SK-N-SH treated with all-trans-retinoic acid at 6 μM for 48 hours (cell line): ENCODE data around the gene ZNF460.

ENCODE experiments used
- ATAC-seq: fragments of 200-7000 bp; cut with Tn5 transposase; 3 replicates; pipeline ENCODE4 v1.9.1; 2020; ENCODE audit warnings: mild to moderate bottlenecking, moderate library complexity
- ARNTL ChIP-seq: fragments of 450-650 bp; formaldehyde crosslinking; IDR thresholded peaks from 2 replicates; pipeline ENCODE4 v1.5.0; 2020; ENCODE audit warnings: low read depth, mild to moderate bottlenecking, moderate library complexity, borderline replicate concordance
- BACH2 ChIP-seq: fragments of 250-450 bp; sonication (Bioruptor Pico); IDR thresholded peaks from 2 replicates; pipeline ENCODE4 v1.9.0; 2021; ENCODE audit warnings: mild to moderate bottlenecking, borderline replicate concordance
- CSDC2 ChIP-seq: fragments of 250-450 bp; sonication (Bioruptor Pico); IDR thresholded peaks from 2 replicates; pipeline ENCODE4 v1.5.0; 2020; ENCODE audit warnings: mild to moderate bottlenecking, moderate library complexity
- ESRRG ChIP-seq: fragments of 250-450 bp; sonication (Bioruptor Pico); IDR thresholded peaks from 2 replicates; pipeline ENCODE4 v1.6.1; 2021; ENCODE audit warnings: mild to moderate bottlenecking
- GLIS3 ChIP-seq: fragments of 250-450 bp; sonication (Bioruptor Pico); IDR thresholded peaks from 2 replicates; pipeline ENCODE4 v1.5.0; 2020; ENCODE audit warnings: mild to moderate bottlenecking, moderate library complexity
- ISL1 ChIP-seq: fragments of 250-450 bp; sonication (Bioruptor Pico); IDR thresholded peaks from 2 replicates; pipeline ENCODE4 v2.1.2; 2022; ENCODE audit warnings: mild to moderate bottlenecking, moderate library complexity
- OSR1 ChIP-seq: fragments of 250-450 bp; sonication (Bioruptor Pico); IDR thresholded peaks from 2 replicates; pipeline ENCODE4 v1.8.0; 2022; ENCODE audit warnings: moderate library complexity, mild to moderate bottlenecking, inconsistent platforms
- PPARA ChIP-seq: fragments of 250-450 bp; sonication (Bioruptor Pico); IDR thresholded peaks from 2 replicates; pipeline ENCODE4 v1.5.0; 2020; ENCODE audit warnings: mild to moderate bottlenecking, borderline replicate concordance
- RARB ChIP-seq: fragments of 250-450 bp; sonication (Bioruptor Pico); IDR thresholded peaks from 2 replicates; pipeline ENCODE4 v1.8.0; 2021; ENCODE audit warnings: mild to moderate bottlenecking, moderate library complexity
- SNAI2 ChIP-seq: fragments of 250-450 bp; sonication (Bioruptor Pico); IDR thresholded peaks from 2 replicates; pipeline ENCODE4 v1.5.0; 2020; ENCODE audit warnings: mild to moderate bottlenecking, moderate library complexity
- TCF4 ChIP-seq: fragments of 250-450 bp; sonication (Bioruptor Pico); IDR thresholded peaks from 2 replicates; pipeline ENCODE4 v1.8.0; 2021; ENCODE audit warnings: mild to moderate bottlenecking, moderate library complexity, borderline replicate concordance
- TOX ChIP-seq: fragments of 250-450 bp; sonication (Bioruptor Pico); IDR thresholded peaks from 2 replicates; pipeline ENCODE4 v1.8.0; 2021; ENCODE audit warnings: mild to moderate bottlenecking, moderate library complexity, borderline replicate concordance
- ZFP3 ChIP-seq: fragments of 250-450 bp; sonication (Bioruptor Pico); IDR thresholded peaks from 2 replicates; pipeline ENCODE4 v1.5.0; 2020; ENCODE audit warnings: mild to moderate bottlenecking, moderate library complexity
- ZFP30 ChIP-seq: fragments of 450-650 bp; formaldehyde crosslinking; IDR thresholded peaks from 2 replicates; pipeline ENCODE4 v1.5.0; 2022; ENCODE audit warnings: mild to moderate bottlenecking, moderate library complexity
- ZNF565 ChIP-seq: fragments of 450-650 bp; formaldehyde crosslinking; conservative IDR thresholded peaks from 2 replicates; pipeline ENCODE4 v1.5.0; 2020; ENCODE audit warnings: low read depth, mild to moderate bottlenecking, moderate library complexity
- ZNF70 ChIP-seq: fragments of 450-650 bp; formaldehyde crosslinking; IDR thresholded peaks from 2 replicates; pipeline ENCODE4 v1.5.0; 2020; ENCODE audit warnings: mild to moderate bottlenecking, moderate library complexity
- ZNF8 ChIP-seq: fragments of 450-650 bp; formaldehyde crosslinking; IDR thresholded peaks from 2 replicates; pipeline ENCODE4 v1.5.0; 2020; ENCODE audit warnings: mild to moderate bottlenecking, moderate library complexity
- TF ChIP-seq, protein P1 (sequence below): fragments of 250-450 bp; sonication (Bioruptor Pico); IDR thresholded peaks from 2 replicates; pipeline ENCODE4 v1.8.0; 2021; ENCODE audit warnings: low read depth, mild to moderate bottlenecking, moderate library complexity, borderline replicate concordance
- TF ChIP-seq, protein P2 (sequence below): fragments of 250-450 bp; sonication (Bioruptor Pico); IDR thresholded peaks from 2 replicates; pipeline ENCODE4 v1.5.1; 2020; ENCODE audit warnings: low read depth, mild to moderate bottlenecking, moderate library complexity
- TF ChIP-seq, protein P3 (sequence below): fragments of 250-450 bp; sonication (Bioruptor Pico); IDR thresholded peaks from 2 replicates; pipeline ENCODE4 v1.5.0; 2020; ENCODE audit warnings: mild to moderate bottlenecking, moderate library complexity
- TF ChIP-seq, protein P4 (sequence below): fragments of 250-450 bp; sonication (Bioruptor Pico); IDR thresholded peaks from 2 replicates; pipeline ENCODE4 v1.8.0; 2020; ENCODE audit warnings: mild to moderate bottlenecking, moderate library complexity, borderline replicate concordance

The ZNF460 gene

DNA sequence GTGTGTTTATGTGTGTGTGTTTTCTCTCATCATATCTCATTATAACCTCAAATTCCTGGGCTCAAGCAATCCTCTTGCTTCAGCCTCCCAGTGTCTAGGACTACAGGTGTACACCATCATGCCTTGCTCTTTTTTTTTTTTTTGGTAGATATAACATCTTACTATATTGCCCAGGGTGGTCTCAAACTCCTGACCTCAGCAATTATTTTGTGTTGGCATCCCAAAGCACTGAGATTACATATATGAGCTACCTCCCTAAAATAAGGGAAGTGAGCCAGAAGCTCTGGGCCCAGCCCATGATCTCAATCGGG, 39.5 kb downstream of the ZNF460 start (continued):
- TF ChIP-seq, protein P1, sequence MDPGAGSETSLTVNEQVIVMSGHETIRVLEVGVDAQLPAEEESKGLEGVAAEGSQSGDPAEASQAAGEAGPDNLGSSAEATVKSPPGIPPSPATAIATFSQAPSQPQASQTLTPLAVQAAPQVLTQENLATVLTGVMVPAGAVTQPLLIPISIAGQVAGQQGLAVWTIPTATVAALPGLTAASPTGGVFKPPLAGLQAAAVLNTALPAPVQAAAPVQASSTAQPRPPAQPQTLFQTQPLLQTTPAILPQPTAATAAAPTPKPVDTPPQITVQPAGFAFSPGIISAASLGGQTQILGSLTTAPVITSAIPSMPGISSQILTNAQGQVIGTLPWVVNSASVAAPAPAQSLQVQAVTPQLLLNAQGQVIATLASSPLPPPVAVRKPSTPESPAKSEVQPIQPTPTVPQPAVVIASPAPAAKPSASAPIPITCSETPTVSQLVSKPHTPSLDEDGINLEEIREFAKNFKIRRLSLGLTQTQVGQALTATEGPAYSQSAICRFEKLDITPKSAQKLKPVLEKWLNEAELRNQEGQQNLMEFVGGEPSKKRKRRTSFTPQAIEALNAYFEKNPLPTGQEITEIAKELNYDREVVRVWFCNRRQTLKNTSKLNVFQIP = no peak
- no peak for TF ChIP-seq ISL1 (CRISPR knock-in tag)
- TF ChIP-seq ARNTL (CRISPR knock-in tag) = no peak

DNA sequence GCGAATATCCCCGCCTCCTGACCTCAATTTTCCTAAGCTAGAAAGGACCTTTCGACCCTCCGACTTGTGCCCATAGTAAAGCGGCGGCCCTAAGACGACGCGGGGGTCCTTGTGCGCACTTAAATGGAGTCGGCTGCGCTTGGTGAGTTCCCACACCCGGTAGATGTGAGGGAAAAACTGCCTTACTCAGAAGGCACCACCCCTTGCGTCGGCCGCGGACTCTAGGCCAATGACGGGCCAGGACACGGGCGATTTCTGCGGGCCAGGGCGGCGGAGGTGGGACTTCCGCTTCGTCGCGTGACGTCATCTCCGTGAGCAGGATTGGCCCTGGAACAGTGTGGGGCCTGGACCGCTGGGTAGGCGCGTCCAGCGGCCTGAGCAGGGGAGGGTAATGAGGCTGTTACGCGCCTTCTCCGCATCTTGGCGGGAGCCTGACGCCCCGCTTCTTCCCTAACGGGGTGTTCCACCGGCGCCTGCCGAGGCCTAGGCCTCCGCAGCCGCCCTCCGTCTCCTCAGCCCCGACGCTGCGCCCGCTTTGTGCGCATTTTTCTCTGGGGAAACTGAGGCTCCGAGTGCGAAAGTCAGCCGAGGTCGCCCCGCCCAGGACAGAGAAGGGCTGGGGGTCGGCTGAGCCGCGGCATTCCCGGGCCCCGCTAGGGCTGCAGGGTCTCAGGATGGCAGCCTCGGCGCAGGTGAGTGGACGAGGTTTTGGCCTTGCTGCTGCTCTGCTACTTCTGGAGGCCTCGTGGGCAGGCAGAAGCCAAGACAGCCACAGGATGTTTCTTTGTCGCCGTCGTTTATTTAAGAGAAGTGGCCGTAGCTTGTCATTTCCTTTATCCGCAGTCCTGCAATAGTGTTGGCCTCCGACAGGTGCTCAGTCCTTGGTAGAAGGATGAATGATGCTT, 40.1 kb downstream of the ZNF460 start, which contains the start of gene ZNF543:
TSS of gene ZNF543 (plus strand) at position 293 of the 905 bp plus-strand sequence. CDS start at position 675, 382 bp downstream.
- peak; percentile 99 for ATAC-seq
- TF ChIP-seq TOX (CRISPR knock-in tag) (no peak), OSR1 (CRISPR knock-in tag) (no peak), ZFP3 (CRISPR knock-in tag) (0 out of 2 replicates have a peak, but pooled peaks have one; percentile 10), ZNF8 (no peak), ESRRG (CRISPR knock-in tag) (no peak), ZNF565 (no peak)
- TF ChIP-seq, protein P2, sequence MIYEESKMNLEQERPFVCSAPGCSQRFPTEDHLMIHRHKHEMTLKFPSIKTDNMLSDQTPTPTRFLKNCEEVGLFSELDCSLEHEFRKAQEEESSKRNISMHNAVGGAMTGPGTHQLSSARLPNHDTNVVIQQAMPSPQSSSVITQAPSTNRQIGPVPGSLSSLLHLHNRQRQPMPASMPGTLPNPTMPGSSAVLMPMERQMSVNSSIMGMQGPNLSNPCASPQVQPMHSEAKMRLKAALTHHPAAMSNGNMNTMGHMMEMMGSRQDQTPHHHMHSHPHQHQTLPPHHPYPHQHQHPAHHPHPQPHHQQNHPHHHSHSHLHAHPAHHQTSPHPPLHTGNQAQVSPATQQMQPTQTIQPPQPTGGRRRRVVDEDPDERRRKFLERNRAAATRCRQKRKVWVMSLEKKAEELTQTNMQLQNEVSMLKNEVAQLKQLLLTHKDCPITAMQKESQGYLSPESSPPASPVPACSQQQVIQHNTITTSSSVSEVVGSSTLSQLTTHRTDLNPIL = peak; percentile 17; the same call in 1 of the 2 replicates

DNA sequence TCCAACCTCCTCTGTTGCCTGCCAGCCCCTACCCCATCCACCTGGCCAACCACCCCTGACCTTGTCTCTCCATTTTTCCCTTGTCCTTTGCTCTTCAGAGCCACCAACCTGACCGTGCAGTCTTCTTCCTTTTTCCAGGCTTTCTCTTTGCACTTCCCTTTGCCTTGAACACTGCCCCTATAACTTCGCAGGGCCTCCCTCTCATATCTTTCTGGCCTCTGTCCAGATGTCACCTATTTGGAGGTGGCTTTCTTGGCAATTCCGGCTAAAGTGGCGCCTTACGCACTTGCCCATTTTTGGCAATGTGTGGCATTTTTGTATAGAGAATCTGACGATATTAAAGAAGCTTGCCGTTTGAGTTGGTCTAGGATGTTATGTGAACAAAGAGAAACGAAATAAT, 40.8 kb downstream of the ZNF460 start:
- TF ChIP-seq CSDC2 (CRISPR knock-in tag) (no peak), ZNF70 (CRISPR knock-in tag) (no peak), GLIS3 (CRISPR knock-in tag) (no peak), ZNF565 (no peak), PPARA (CRISPR knock-in tag) (no peak), TOX (CRISPR knock-in tag) (no peak), SNAI2 (CRISPR knock-in tag) (no peak), ESRRG (CRISPR knock-in tag) (no peak), ZNF8 (no peak), ZFP30 (CRISPR knock-in tag) (no peak), BACH2 (no peak), TCF4 (CRISPR knock-in tag) (no peak), ZFP3 (CRISPR knock-in tag) (no peak)
- TF ChIP-seq, protein P1 = no peak
- TF ChIP-seq, protein P3, sequence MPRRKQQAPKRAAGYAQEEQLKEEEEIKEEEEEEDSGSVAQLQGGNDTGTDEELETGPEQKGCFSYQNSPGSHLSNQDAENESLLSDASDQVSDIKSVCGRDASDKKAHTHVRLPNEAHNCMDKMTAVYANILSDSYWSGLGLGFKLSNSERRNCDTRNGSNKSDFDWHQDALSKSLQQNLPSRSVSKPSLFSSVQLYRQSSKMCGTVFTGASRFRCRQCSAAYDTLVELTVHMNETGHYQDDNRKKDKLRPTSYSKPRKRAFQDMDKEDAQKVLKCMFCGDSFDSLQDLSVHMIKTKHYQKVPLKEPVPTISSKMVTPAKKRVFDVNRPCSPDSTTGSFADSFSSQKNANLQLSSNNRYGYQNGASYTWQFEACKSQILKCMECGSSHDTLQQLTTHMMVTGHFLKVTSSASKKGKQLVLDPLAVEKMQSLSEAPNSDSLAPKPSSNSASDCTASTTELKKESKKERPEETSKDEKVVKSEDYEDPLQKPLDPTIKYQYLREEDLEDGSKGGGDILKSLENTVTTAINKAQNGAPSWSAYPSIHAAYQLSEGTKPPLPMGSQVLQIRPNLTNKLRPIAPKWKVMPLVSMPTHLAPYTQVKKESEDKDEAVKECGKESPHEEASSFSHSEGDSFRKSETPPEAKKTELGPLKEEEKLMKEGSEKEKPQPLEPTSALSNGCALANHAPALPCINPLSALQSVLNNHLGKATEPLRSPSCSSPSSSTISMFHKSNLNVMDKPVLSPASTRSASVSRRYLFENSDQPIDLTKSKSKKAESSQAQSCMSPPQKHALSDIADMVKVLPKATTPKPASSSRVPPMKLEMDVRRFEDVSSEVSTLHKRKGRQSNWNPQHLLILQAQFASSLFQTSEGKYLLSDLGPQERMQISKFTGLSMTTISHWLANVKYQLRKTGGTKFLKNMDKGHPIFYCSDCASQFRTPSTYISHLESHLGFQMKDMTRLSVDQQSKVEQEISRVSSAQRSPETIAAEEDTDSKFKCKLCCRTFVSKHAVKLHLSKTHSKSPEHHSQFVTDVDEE (CRISPR knock-in tag) = no peak
- TF ChIP-seq, all 23 proteins: peak for 0
- no peak for ATAC-seq

DNA sequence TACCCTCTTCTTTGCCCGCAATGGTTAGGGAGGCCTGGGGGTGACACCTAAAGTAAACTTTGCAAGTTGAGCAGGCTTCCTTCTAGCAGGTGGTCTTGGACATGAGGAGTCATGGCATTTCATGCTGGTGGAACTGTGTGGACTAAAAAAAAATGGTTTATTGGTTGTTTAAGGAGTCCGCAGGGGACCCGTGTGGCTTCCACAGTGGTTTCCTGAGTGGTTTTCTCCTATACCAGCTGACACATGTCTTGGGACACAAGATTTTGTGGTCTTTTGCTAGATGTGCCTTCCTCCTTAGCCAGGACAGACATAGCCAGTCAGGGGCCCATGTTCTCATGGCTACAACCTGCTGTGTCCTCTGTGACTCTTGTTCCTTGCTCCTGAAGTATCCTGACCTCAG, 41.5 kb downstream of the ZNF460 start:
- no peak for ATAC-seq
- TF ChIP-seq, protein P1 = no peak
- TF ChIP-seq ISL1 (CRISPR knock-in tag) (no peak), GLIS3 (CRISPR knock-in tag) (no peak), ZNF8 (no peak), BACH2 (no peak), ARNTL (CRISPR knock-in tag) (no peak), TOX (CRISPR knock-in tag) (no peak), RARB (CRISPR knock-in tag) (no peak), ESRRG (CRISPR knock-in tag) (no peak)
- TF ChIP-seq, protein P3 (CRISPR knock-in tag) = no peak
- TF ChIP-seq, protein P4, sequence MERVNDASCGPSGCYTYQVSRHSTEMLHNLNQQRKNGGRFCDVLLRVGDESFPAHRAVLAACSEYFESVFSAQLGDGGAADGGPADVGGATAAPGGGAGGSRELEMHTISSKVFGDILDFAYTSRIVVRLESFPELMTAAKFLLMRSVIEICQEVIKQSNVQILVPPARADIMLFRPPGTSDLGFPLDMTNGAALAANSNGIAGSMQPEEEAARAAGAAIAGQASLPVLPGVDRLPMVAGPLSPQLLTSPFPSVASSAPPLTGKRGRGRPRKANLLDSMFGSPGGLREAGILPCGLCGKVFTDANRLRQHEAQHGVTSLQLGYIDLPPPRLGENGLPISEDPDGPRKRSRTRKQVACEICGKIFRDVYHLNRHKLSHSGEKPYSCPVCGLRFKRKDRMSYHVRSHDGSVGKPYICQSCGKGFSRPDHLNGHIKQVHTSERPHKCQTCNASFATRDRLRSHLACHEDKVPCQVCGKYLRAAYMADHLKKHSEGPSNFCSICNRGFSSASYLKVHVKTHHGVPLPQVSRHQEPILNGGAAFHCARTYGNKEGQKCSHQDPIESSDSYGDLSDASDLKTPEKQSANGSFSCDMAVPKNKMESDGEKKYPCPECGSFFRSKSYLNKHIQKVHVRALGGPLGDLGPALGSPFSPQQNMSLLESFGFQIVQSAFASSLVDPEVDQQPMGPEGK = no peak
